ENCODE measurements around the gene MICALL1. TPM values are rescaled to one million over a fixed set of nuclear protein-coding genes. Genes with fewer than 3 reads are reported as not detected.
A peak's percentile ranks its signal among the peaks of the same experiment; 100 is the strongest.

Gene MICALL1
- total and polyA plus RNA-seq, 2 of the 13 experiments (the other 11 are each of a cell fraction or from before 2014, with no cell fraction given) = 7.6 to 10.6 TPM

- TF ChIP-seq UBTF (CRISPR knock-in tag; IDR thresholded peaks at IDR 0.05) = no peak
- TF ChIP-seq ARNT (IDR thresholded peaks at IDR 0.05) = no peak
- TF ChIP-seq TSC22D2 (CRISPR knock-in tag; IDR thresholded peaks at IDR 0.05; ENCODE audit: borderline replicate concordance) = no peak
- no peak for TF ChIP-seq ZNF484 (CRISPR knock-in tag; IDR thresholded peaks at IDR 0.05; ENCODE audit: borderline replicate concordance, low read depth)
- TF ChIP-seq TMF1 (CRISPR knock-in tag; IDR thresholded peaks at IDR 0.05; ENCODE audit: low read depth) = no peak
- no peak for TF ChIP-seq MIXL1 (CRISPR knock-in tag; IDR thresholded peaks at IDR 0.05)
- TF ChIP-seq RBM39 (IDR thresholded peaks at IDR 0.05; ENCODE audit: low read depth, low read length, poor library complexity, severe bottlenecking) = no peak
- TF ChIP-seq ELF3 (CRISPR knock-in tag; IDR thresholded peaks at IDR 0.05) = no peak
- TF ChIP-seq, protein P1, sequence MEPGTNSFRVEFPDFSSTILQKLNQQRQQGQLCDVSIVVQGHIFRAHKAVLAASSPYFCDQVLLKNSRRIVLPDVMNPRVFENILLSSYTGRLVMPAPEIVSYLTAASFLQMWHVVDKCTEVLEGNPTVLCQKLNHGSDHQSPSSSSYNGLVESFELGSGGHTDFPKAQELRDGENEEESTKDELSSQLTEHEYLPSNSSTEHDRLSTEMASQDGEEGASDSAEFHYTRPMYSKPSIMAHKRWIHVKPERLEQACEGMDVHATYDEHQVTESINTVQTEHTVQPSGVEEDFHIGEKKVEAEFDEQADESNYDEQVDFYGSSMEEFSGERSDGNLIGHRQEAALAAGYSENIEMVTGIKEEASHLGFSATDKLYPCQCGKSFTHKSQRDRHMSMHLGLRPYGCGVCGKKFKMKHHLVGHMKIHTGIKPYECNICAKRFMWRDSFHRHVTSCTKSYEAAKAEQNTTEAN (CRISPR knock-in tag; conservative IDR thresholded peaks at IDR 0.05) = 0 out of 2 replicates have a peak, but pooled peaks have one; percentile 12
- TF ChIP-seq FOXK1 (CRISPR knock-in tag; IDR thresholded peaks at IDR 0.05; ENCODE audit: borderline replicate concordance, low read depth) = no peak
- TF ChIP-seq RFX5 (IDR thresholded peaks at IDR 0.05; ENCODE audit: low read depth, low read length) = no peak
- TF ChIP-seq ZNF841 (CRISPR knock-in tag; IDR thresholded peaks at IDR 0.05; ENCODE audit: borderline replicate concordance) = no peak
- TF ChIP-seq ZNF552 (CRISPR knock-in tag; IDR thresholded peaks at IDR 0.05; ENCODE audit: borderline replicate concordance) = no peak
- TF ChIP-seq TAF1 (CRISPR knock-in tag; IDR thresholded peaks at IDR 0.05) = no peak
- no peak for TF ChIP-seq SP2 (CRISPR knock-in tag; IDR thresholded peaks at IDR 0.05)
- no peak for TF ChIP-seq ZFAT (CRISPR knock-in tag; conservative IDR thresholded peaks at IDR 0.05)
- no peak for TF ChIP-seq ZNF232 (CRISPR knock-in tag; IDR thresholded peaks at IDR 0.05; ENCODE audit: borderline replicate concordance)
- no peak for TF ChIP-seq IRX3 (CRISPR knock-in tag; IDR thresholded peaks at IDR 0.05; ENCODE audit: borderline replicate concordance, low read depth)
- 0 out of 2 replicates have a peak, but pooled peaks have one; percentile 36 for TF ChIP-seq DMAP1 (CRISPR knock-in tag; IDR thresholded peaks at IDR 0.05)
- no peak for TF ChIP-seq ZNF607 (CRISPR knock-in tag; IDR thresholded peaks at IDR 0.05; ENCODE audit: borderline replicate concordance)
- TF ChIP-seq NFATC3 (CRISPR knock-in tag; IDR thresholded peaks at IDR 0.05) = no peak
- TF ChIP-seq, protein P2, sequence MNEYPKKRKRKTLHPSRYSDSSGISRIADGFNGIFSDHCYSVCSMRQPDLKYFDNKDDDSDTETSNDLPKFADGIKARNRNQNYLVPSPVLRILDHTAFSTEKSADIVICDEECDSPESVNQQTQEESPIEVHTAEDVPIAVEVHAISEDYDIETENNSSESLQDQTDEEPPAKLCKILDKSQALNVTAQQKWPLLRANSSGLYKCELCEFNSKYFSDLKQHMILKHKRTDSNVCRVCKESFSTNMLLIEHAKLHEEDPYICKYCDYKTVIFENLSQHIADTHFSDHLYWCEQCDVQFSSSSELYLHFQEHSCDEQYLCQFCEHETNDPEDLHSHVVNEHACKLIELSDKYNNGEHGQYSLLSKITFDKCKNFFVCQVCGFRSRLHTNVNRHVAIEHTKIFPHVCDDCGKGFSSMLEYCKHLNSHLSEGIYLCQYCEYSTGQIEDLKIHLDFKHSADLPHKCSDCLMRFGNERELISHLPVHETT (CRISPR knock-in tag; conservative IDR thresholded peaks at IDR 0.05) = no peak
- TF ChIP-seq PCBP1 (IDR thresholded peaks at IDR 0.05; ENCODE audit: borderline replicate concordance, low read depth, low read length) = no peak
- no peak for TF ChIP-seq NFRKB (IDR thresholded peaks at IDR 0.05)
- no peak for TF ChIP-seq LBX2 (CRISPR knock-in tag; IDR thresholded peaks at IDR 0.05; ENCODE audit: borderline replicate concordance)
- no peak for TF ChIP-seq DR1 (CRISPR knock-in tag; IDR thresholded peaks at IDR 0.05)
Measured at GRCh38 chr22:37898441-37899181, 7.5 kb upstream of the MICALL1 start (continued).
